Sigmoid colon (tissue), 4 donors: ENCODE measurements around the gene CHP1.

ENCODE experiments used
- CTCF ChIP-seq, 4 experiments: fragments of 450-650 bp in 3 of 4; fragments of 200-600 bp in 1 of 4; IDR thresholded peaks; one replicate each; pipeline ENCODE4 v1.5.1; 2016 to 2019; ENCODE audit warnings: antibody characterized with exemption in 4 of 4, mild to moderate bottlenecking in 3 of 4, moderate library complexity in 2 of 4
- POLR2AphosphoS5 ChIP-seq, 4 donors: sonication (generic); formaldehyde crosslinking; IDR thresholded peaks; one replicate each; pipeline ENCODE4 v1.6.1; 2017; ENCODE audit warnings: antibody characterized with exemption in 4 of 4

GRCh38 chr15:41215708-41216107 is 15.4 kb upstream of the CHP1 start:
- TF ChIP-seq CTCF (IDR thresholded peaks at IDR 0.05) (no peak), POLR2AphosphoS5 (IDR thresholded peaks at IDR 0.05) (no peak)
